Measurements from ENCODE around the gene MEMO1. TPM values are rescaled to one million over a fixed set of nuclear protein-coding genes. Genes with fewer than 3 reads are reported as not detected.

Gene MEMO1
- polyA plus RNA-seq, 1 of the 3 experiments (the other 2 are of a cell fraction): 54.3 TPM

DNA sequence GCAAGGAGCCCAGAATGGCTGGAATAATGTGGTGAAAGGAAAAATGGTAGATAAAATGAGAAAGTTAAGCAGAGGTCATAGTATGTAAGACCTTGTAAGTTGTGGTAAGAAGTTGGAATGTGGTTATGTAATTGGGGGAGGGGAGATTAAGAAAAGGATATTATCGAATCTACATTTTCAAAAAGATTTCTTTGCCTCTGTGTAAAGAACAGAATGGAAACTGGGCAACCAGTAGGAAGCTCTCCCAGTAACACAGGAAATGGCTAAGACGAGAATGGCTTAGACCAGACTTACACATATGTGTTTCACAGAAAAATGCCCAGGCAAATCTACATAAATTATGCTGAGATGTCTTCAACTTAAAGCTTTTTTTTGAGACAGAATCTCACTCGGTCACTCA lies 13.2 kb downstream of the MEMO1 start (continued):
- TF ChIP-seq CHD2 (IDR thresholded peaks at IDR 0.05; ENCODE audit: low read length, partially characterized antibody) (no peak), FOXJ3 (CRISPR knock-in tag; IDR thresholded peaks at IDR 0.05) (no peak)

DNA sequence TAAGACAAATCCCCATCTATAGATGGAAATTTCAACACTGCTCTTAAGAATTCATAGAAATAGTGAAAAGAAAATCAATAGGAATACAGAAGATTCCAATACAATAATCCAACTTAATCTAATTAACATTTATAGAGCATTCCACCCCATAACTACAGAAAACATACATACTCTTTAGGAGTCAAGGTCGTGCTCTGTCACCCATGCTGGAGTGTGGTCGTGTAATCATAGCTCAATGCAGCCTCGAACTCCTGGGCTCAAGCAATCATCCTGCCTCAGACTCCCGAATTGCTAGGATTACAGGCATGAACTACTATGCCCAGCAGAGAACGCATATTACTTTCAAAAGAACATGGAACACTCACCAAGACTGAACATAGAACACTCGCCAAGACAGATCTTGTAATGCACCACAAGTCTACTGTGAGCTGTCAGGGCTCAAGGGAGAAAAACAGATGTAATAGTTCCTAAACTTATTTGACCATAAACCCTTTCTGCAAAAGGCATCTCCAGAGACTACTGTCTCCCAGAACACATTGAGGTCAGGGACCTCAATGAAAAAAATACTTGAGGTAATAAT lies 14.1 kb downstream of the MEMO1 start:
- Histone ChIP-seq H3K36me3 (replicated peaks in 1 of 2; ENCODE audit: control insufficient read depth in 1 of 2, insufficient read depth in 2 of 2, low read length in 1 of 2) (no peaks in the 10 kb centered on the region), H3K9me2 (no peaks in the 10 kb centered on the region), H3K9ac (no peak overlapping the region), H3K4me3 (ENCODE audit: low read depth in 2 of 2, low read length in 1 of 2) (no peak overlapping the region), H4K20me1 (ENCODE audit: insufficient read depth) (peaks cover 80% of the 10 kb centered on the region), H3K27ac (ENCODE audit: low read depth in 2 of 2, low read length in 1 of 2) (no peak overlapping the region), H3K79me2 (ENCODE audit: insufficient read depth) (peaks cover 100% of the 10 kb centered on the region), H3K4me2 (no peak overlapping the region), H3F3A (replicated peaks; ENCODE audit: insufficient read depth) (no peaks in the 10 kb centered on the region), H2AFZ (ENCODE audit: low read depth) (no peak overlapping the region), H3K4me1 (ENCODE audit: control insufficient read depth in 1 of 2, insufficient read depth in 2 of 2, low read depth in 1 of 2, low read length in 1 of 2) (peaks cover 0 to 7% of the 10 kb centered on the region in 2 experiments; a peak in 2 of 4 replicates), H3K27me3 (ENCODE audit: insufficient read depth) (no peaks in the 10 kb centered on the region), H3K9me3 (no peaks in the 10 kb centered on the region)
- DNase-seq: no peak
- ChIA-PET CTCF (no interaction called here), POLR2A (no interaction called here)
- 93% methylated on average over 6 of the region's 6 CpGs for WGBS (ENCODE audit: low lambda C conversion rate)
- TF ChIP-seq, protein P1, sequence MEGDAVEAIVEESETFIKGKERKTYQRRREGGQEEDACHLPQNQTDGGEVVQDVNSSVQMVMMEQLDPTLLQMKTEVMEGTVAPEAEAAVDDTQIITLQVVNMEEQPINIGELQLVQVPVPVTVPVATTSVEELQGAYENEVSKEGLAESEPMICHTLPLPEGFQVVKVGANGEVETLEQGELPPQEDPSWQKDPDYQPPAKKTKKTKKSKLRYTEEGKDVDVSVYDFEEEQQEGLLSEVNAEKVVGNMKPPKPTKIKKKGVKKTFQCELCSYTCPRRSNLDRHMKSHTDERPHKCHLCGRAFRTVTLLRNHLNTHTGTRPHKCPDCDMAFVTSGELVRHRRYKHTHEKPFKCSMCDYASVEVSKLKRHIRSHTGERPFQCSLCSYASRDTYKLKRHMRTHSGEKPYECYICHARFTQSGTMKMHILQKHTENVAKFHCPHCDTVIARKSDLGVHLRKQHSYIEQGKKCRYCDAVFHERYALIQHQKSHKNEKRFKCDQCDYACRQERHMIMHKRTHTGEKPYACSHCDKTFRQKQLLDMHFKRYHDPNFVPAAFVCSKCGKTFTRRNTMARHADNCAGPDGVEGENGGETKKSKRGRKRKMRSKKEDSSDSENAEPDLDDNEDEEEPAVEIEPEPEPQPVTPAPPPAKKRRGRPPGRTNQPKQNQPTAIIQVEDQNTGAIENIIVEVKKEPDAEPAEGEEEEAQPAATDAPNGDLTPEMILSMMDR (IDR thresholded peaks at IDR 0.05): no peak
- TF ChIP-seq FOXJ3 (CRISPR knock-in tag; IDR thresholded peaks at IDR 0.05): no peak
- TF ChIP-seq, protein P2, sequence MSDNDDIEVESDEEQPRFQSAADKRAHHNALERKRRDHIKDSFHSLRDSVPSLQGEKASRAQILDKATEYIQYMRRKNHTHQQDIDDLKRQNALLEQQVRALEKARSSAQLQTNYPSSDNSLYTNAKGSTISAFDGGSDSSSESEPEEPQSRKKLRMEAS (IDR thresholded peaks at IDR 0.05; ENCODE audit: low read depth): no peak
- no peak for TF ChIP-seq GABPA (IDR thresholded peaks at IDR 0.05; ENCODE audit: low read depth)
- no peak for TF ChIP-seq IRF3 (IDR thresholded peaks at IDR 0.05; ENCODE audit: low read depth, low read length)
- no peak for TF ChIP-seq CHD2 (IDR thresholded peaks at IDR 0.05; ENCODE audit: low read length, partially characterized antibody)
- no peak for TF ChIP-seq SIN3A (IDR thresholded peaks at IDR 0.05; ENCODE audit: borderline replicate concordance, low read depth, low read length)
- no peak for TF ChIP-seq RAD21 (IDR thresholded peaks at IDR 0.05; ENCODE audit: low read length)
- TF ChIP-seq, protein P3, sequence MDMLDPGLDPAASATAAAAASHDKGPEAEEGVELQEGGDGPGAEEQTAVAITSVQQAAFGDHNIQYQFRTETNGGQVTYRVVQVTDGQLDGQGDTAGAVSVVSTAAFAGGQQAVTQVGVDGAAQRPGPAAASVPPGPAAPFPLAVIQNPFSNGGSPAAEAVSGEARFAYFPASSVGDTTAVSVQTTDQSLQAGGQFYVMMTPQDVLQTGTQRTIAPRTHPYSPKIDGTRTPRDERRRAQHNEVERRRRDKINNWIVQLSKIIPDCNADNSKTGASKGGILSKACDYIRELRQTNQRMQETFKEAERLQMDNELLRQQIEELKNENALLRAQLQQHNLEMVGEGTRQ (IDR thresholded peaks at IDR 0.05; ENCODE audit: borderline replicate concordance, low read depth, low read length): no peak
- no peak for TF ChIP-seq ELF1 (IDR thresholded peaks at IDR 0.05)
- no peak for TF ChIP-seq TCF12 (IDR thresholded peaks at IDR 0.05)
- TF ChIP-seq SMC3 (IDR thresholded peaks at IDR 0.05; ENCODE audit: low read depth, low read length): no peak
- TF ChIP-seq TEAD4 (IDR thresholded peaks at IDR 0.05; ENCODE audit: borderline replicate concordance, insufficient read depth): no peak
